ENCODE results near the gene GRIN1.

Gene GRIN1

DNA sequence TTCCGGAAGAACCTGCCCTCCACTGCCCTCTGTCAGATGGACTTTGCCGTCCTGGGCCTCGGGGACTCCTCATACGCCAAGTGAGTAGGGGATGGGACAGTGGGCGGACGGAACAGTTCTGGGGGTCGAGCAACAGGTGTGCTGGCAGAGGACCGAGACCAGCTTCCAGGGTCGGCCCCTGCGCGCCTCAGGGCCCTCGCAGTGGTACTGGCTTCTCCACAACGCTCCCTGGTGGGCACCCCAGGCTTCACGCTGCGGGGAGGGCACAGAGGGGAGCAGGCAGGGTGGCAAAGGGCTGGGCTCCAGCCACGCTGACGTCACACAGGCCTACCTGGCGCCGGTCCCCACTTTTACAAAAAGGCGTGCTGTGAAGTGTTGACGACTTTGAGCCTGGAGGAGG lies 73.6 kb downstream of the GRIN1 start:
- in situ Hi-C loops (cut with HindIII; ENCODE audit: low sequenced_read_pairs) = no loop called here
- no peak for TF ChIP-seq CTCF (IDR thresholded peaks at IDR 0.05; ENCODE audit: low read depth, low read length, missing control alignments)
- H3K4me3 ChIP-seq (ENCODE audit: low read depth, low read length) = no peak overlapping the region
- DNase-seq (ENCODE audit: low read depth) = no peak

DNA sequence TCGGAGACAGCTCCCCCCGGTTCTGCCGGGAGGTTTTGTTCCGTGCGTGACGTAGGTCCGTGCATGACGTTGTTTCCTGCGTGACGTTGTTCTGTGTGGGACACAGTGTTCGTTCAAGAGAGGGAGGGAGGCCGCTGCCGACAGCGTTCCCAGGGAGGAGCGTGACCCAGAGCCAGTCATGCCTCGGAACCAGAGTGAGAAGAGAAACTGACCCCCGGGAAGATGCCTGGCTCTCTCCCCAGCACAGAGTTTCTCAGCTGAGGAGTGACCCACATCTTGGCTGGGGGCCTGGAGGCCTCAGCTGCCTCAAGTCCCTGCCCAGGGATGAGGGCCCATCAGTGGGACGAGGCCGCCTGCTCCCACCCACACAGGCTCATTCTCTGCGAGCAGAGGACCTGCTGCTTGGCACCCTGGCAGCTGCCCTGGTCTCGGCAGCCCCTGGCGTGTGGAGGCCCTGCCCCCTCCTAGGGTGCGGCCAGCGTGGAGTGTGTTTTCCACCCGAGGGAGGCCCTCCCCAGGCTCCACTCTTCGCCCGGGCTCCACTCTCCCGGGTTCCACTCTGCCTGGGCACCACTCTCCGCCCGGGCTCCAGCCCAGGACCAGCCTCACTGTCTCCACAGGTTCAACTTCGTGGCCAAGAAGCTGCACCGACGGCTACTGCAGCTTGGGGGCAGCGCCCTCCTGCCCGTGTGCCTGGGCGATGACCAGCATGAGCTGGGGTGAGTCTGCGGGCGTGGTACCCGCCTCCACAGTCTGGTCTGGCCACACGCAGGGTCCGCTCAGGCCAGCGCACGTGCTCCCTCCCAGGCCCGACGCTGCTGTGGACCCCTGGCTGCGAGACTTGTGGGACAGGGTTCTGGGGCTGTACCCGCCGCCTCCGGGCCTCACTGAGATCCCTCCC lies 74.5 kb downstream of the GRIN1 start:
- no peak for DNase-seq (ENCODE audit: low read depth)
- in situ Hi-C loops (cut with HindIII; ENCODE audit: low sequenced_read_pairs) = no loop called here
- TF ChIP-seq CTCF (IDR thresholded peaks at IDR 0.05; ENCODE audit: low read depth, low read length, missing control alignments) = no peak
- H3K4me3 ChIP-seq (ENCODE audit: low read depth, low read length) = no peak overlapping the region

GRCh38 chr9:137214620-137215019 lies 75.7 kb downstream of the GRIN1 start:
- no peak for DNase-seq (ENCODE audit: low read depth)
- in situ Hi-C loops (cut with HindIII; ENCODE audit: low sequenced_read_pairs) = no loop called here
- no peak for TF ChIP-seq CTCF (IDR thresholded peaks at IDR 0.05; ENCODE audit: low read depth, low read length, missing control alignments)
- H3K4me3 ChIP-seq (ENCODE audit: low read depth, low read length) = no peak overlapping the region

DNA sequence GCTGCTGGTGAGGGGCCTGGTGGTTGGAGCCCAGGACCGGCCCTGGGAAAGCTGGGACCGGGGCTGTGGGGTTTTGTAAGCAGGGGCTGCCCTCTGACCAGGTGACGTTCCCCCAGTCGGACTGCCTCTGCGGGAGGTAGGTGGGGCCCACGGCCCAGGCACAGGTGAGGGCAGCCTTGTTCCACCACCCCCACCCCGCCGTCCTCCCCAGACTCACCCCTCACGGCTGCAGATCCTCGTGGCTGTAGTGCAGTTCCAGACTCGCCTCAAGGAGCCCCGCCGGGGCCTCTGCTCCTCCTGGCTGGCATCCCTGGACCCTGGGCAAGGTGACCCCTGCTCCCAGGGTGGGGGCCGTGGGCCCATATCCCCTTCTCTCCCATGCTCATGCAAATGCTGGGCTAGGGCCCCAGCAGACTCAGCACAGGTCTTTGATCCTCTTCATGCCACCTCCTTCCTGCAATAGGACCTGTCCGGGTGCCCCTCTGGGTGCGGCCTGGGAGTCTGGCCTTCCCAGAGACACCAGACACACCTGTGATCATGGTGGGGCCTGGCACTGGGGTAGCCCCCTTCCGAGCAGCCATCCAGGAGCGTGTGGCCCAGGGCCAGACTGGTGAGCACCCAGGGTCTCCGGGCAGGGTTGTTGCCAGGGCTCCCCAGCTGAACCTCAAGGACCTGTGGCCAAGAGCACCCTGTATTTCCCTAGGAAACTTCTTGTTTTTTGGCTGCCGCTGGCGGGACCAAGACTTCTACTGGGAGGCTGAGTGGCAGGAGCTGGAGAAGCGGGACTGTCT lies 76.4 kb downstream of the GRIN1 start:
- no peak overlapping the region for H3K4me3 ChIP-seq (ENCODE audit: low read depth, low read length)
- no peak for TF ChIP-seq CTCF (IDR thresholded peaks at IDR 0.05; ENCODE audit: low read depth, low read length, missing control alignments)
- in situ Hi-C loops (cut with HindIII; ENCODE audit: low sequenced_read_pairs) = no loop called here
- no peak for DNase-seq (ENCODE audit: low read depth)

GRCh38 chr9:137216188-137216965 lies 77.4 kb downstream of the GRIN1 start:
- TF ChIP-seq CTCF (IDR thresholded peaks at IDR 0.05; ENCODE audit: low read depth, low read length, missing control alignments) = no peak
- no peak for DNase-seq (ENCODE audit: low read depth)
- in situ Hi-C loops (cut with HindIII; ENCODE audit: low sequenced_read_pairs) = no loop called here
- no peak overlapping the region for H3K4me3 ChIP-seq (ENCODE audit: low read depth, low read length)
